GM23338 (cell line): ENCODE data around the gene TBC1D14. TPM values are rescaled to one million over a fixed set of nuclear protein-coding genes. Genes with fewer than 3 reads are reported as not detected.

Experiments used
- CREB1 ChIP-seq: fragments of 250-450 bp; sonication (Bioruptor Pico); IDR thresholded peaks from 2 replicates; pipeline ENCODE4 v1.5.0; 2020; ENCODE audit warnings: low read depth, mild to moderate bottlenecking, moderate library complexity
- CTCF ChIP-seq, 2 experiments: fragments of 200-600 bp in 1 of 2; sonication (generic) in 1 of 2; conservative IDR thresholded peaks; 2 replicates each; pipeline versions ENCODE4 v1.5.1 to v1.6.1; 2016 to 2017; ENCODE audit warnings: antibody characterized with exemption in 2 of 2, low read depth in 2 of 2, mild to moderate bottlenecking in 2 of 2, moderate library complexity in 1 of 2
- EZH2 ChIP-seq: fragments of 200-600 bp; sonication (generic); IDR thresholded peaks from one replicate; pipeline ENCODE4 v1.8.0; 2017; ENCODE audit warnings: antibody characterized with exemption, mild to moderate bottlenecking, low read depth; ENCODE audit not compliant: unreplicated experiment
- EZH2phosphoT487 ChIP-seq: fragments of 200-600 bp; sonication (generic); IDR thresholded peaks from one replicate; pipeline ENCODE4 v1.8.1; 2018; ENCODE audit warnings: antibody characterized with exemption; ENCODE audit not compliant: unreplicated experiment
- NANOG ChIP-seq: IDR thresholded peaks from 2 replicates; pipeline ENCODE4 v1.6.1; 2016; ENCODE audit warnings: antibody characterized with exemption, borderline replicate concordance
- ZNF114 ChIP-seq: fragments of 250-450 bp; sonication (Bioruptor Pico); IDR thresholded peaks from 2 replicates; pipeline ENCODE4 v1.5.0; 2020; ENCODE audit warnings: mild to moderate bottlenecking, moderate library complexity
- ZNF331 ChIP-seq: fragments of 250-450 bp; sonication (Bioruptor Pico); IDR thresholded peaks from 2 replicates; pipeline ENCODE4 v1.5.0; 2020; ENCODE audit warnings: low read depth, mild to moderate bottlenecking, moderate library complexity
- ZNF462 ChIP-seq: fragments of 250-450 bp; sonication (Bioruptor Pico); IDR thresholded peaks from 2 replicates; pipeline ENCODE4 v1.5.0; 2020; ENCODE audit warnings: mild to moderate bottlenecking, moderate library complexity
- polyA plus RNA-seq: library from polyadenylated mRNA; unstranded; fragments of >200 nt; fragmentation: Nextera tagmentation; extraction: Ambion mirVana; gene quantifications from 2 replicates; pipeline ENCODE4 v1.2.1, GENCODE V29; 2016
- total RNA-seq: library from RNA; depleted of rRNA; stranded (reverse); fragments of >200 nt; shearing (Covaris generic); gene quantifications from 2 replicates; pipeline ENCODE4 v1.2.3, GENCODE V29; 2014

Gene TBC1D14
- total and polyA plus RNA-seq, 2 experiments from 2014 or later: 18.2 to 59.7 TPM

- TF ChIP-seq ZNF462: no peak
- TF ChIP-seq EZH2: no peak
- no peak for TF ChIP-seq CTCF (conservative IDR thresholded peaks at IDR 0.05; ENCODE audit: low read depth in 2 of 2)
- TF ChIP-seq ZNF331 (CRISPR knock-in tag): no peak
- no peak for TF ChIP-seq CREB1
- no peak for TF ChIP-seq ZNF114 (CRISPR knock-in tag)
- no peak for TF ChIP-seq EZH2phosphoT487
- TF ChIP-seq NANOG: no peak
These were observed 18.0 kb upstream of the TBC1D14 start (continued) for GRCh38 chr4:6891436-6892170.
